Gastrocnemius medialis (tissue), 4 donors: ENCODE measurements around the gene TRAPPC5. TPM values are rescaled to one million over a fixed set of nuclear protein-coding genes. Genes with fewer than 3 reads are reported as not detected.

Experiments used
- ATAC-seq, 2 donors: fragments of 150-250 bp; one replicate each; pipeline ENCODE4 v1.9.1; 2016
- DNase-seq, 2 donors: peaks; one replicate each; pipeline ENCODE4 v3.0.0-alpha.2; 2019
- H3K27ac ChIP-seq, 4 donors: fragments of 200-600 bp; sonication (generic); 1 replicate in 1 of 4; 2 replicates in 3 of 4; pipeline ENCODE4 v1.5.1; 2016 to 2018; ENCODE audit warnings: mild to moderate bottlenecking in 2 of 4, moderate library complexity in 1 of 4
- H3K27me3 ChIP-seq, 3 donors: fragments of 200-600 bp; sonication (generic) in 2 of 3; 1 replicate in 1 of 3; 2 replicates in 2 of 3; pipeline versions ENCODE4 v1.5.1 to v1.6.0; 2016 to 2019; ENCODE audit warnings: mild to moderate bottlenecking in 1 of 3, moderate library complexity in 1 of 3
- H3K36me3 ChIP-seq, 2 donors: fragments of 200-600 bp; sonication (generic) in 1 of 2; one replicate each; pipeline ENCODE4 v1.5.1; 2017 to 2018
- H3K4me1 ChIP-seq, 2 donors: fragments of 200-600 bp; sonication (generic) in 1 of 2; one replicate each; pipeline ENCODE4 v1.5.1; 2016 to 2017; ENCODE audit warnings: mild to moderate bottlenecking in 2 of 2
- H3K4me3 ChIP-seq, 4 donors: fragments of 200-600 bp; sonication (generic) in 3 of 4; 1 replicate in 1 of 4; 2 replicates in 3 of 4; pipeline ENCODE4 v1.5.1; 2016 to 2019; ENCODE audit warnings: mild to moderate bottlenecking in 2 of 4
- H3K9me3 ChIP-seq, 3 donors: fragments of 200-600 bp; sonication (generic) in 2 of 3; 1 replicate in 1 of 3; 2 replicates in 2 of 3; pipeline ENCODE4 v1.5.1; 2016 to 2019
- POLR2A ChIP-seq, 2 donors: fragments of 450-650 bp; IDR thresholded peaks; one replicate each; pipeline ENCODE4 v1.6.1; 2017; ENCODE audit warnings: antibody characterized with exemption in 2 of 2, mild to moderate bottlenecking in 2 of 2, moderate library complexity in 2 of 2
- in situ Hi-C, 4 donors: fragments of 200-750 bp; cut with MboI; loops; one replicate each; pipeline versions ENCODE4 v1.15.0 to v1.8.0; 2017; ENCODE audit warnings: low sequenced_read_pairs in 4 of 4
- intact Hi-C: fragments of 100-400 bp; cut with DNase I; formaldehyde crosslinking; loops from one replicate; pipeline ENCODE4 v1.15.1; 2023; ENCODE audit warnings: low total_unique reads
- total RNA-seq, 4 donors: library from RNA; depleted of rRNA; stranded (reverse); fragments of >200 nt; gene quantifications; one replicate each; pipeline versions ENCODE4 v1.1.0 to v1.2.3, GENCODE V29; 2016
- TF ChIP-seq, protein P1 (sequence below), 5 experiments: fragments of 450-650 bp in 3 of 5; fragments of 200-600 bp in 2 of 5; sonication (generic) in 2 of 5; IDR thresholded peaks in 4 of 5; conservative IDR thresholded peaks in 1 of 5; 1 replicate in 4 of 5; 2 replicates in 1 of 5; pipeline ENCODE4 v1.5.1; 2016 to 2019; ENCODE audit warnings: antibody characterized with exemption in 5 of 5, mild to moderate bottlenecking in 3 of 5, moderate library complexity in 3 of 5

The TRAPPC5 gene
- total RNA-seq, 4 donors from 2014 or later: 109 to 146 (median 126) TPM

DNA sequence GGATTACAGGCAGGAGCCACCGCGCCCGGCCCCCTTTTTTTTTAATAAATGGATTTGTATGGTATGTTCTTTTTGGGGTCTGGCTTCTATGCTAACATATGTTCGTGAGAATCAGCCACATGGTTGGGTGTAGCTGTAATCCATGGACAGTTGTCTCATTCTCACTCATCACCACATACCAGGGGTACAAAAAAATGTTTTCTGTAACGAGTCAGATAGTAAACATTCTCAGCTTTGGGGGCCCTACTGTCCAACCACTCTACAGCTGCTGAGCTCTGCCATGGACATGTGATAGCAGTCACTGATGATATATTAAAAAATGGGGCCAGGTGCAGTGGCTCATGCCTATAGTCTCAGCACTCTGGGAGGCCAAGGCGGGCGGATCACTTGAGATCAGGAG, 16.9 kb upstream of the TRAPPC5 start:
- Histone ChIP-seq H3K4me1 (no peaks in the 10 kb centered on the region), H3K27me3 (peaks cover 0 to 7% (median 5%) of the 10 kb centered on the region in 3 donors), H3K27ac (no peak overlapping the region), H3K36me3 (no peaks in the 10 kb centered on the region), H3K4me3 (no peak overlapping the region), H3K9me3 (no peaks in the 10 kb centered on the region)
- ATAC-seq: no peak
- in situ Hi-C loops: no loop called here
- TF ChIP-seq POLR2A (IDR thresholded peaks at IDR 0.05): no peak
- TF ChIP-seq, protein P1, sequence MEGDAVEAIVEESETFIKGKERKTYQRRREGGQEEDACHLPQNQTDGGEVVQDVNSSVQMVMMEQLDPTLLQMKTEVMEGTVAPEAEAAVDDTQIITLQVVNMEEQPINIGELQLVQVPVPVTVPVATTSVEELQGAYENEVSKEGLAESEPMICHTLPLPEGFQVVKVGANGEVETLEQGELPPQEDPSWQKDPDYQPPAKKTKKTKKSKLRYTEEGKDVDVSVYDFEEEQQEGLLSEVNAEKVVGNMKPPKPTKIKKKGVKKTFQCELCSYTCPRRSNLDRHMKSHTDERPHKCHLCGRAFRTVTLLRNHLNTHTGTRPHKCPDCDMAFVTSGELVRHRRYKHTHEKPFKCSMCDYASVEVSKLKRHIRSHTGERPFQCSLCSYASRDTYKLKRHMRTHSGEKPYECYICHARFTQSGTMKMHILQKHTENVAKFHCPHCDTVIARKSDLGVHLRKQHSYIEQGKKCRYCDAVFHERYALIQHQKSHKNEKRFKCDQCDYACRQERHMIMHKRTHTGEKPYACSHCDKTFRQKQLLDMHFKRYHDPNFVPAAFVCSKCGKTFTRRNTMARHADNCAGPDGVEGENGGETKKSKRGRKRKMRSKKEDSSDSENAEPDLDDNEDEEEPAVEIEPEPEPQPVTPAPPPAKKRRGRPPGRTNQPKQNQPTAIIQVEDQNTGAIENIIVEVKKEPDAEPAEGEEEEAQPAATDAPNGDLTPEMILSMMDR (IDR thresholded peaks at IDR 0.05 in 4 of 5, conservative IDR thresholded peaks at IDR 0.05 in 1 of 5): no peak
- intact Hi-C loops: no loop called here
- no peak for DNase-seq

DNA sequence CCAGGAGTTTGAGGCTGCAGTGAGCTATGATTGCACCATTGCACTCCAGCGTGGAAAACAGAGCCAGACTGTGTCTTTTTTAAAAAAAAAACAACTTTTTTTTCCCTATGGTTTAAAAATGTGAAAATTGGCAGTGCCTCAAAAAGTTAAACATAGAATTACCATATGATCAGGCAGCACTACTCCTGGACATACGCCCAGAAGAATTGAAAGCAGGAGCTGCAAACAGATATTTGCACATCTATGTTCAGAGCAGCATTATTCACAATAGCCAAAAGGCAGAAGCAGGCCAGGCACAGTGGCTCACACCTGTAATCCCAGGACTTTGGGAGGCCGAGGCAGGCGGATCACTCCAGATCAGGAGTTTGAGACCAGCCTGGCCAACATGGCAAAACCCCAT, 15.6 kb upstream of the TRAPPC5 start:
- DNase-seq (no peak), ATAC-seq (no peak)
- no peak for TF ChIP-seq POLR2A (IDR thresholded peaks at IDR 0.05)
- TF ChIP-seq, protein P1 (IDR thresholded peaks at IDR 0.05 in 4 of 5, conservative IDR thresholded peaks at IDR 0.05 in 1 of 5): no peak
- in situ Hi-C loops: no loop called here
- Histone ChIP-seq H3K9me3 (no peaks in the 10 kb centered on the region), H3K36me3 (no peaks in the 10 kb centered on the region), H3K4me1 (no peaks in the 10 kb centered on the region), H3K4me3 (no peak overlapping the region), H3K27ac (no peak overlapping the region), H3K27me3 (peaks cover 0 to 7% (median 5%) of the 10 kb centered on the region in 3 donors)
- intact Hi-C loops: no loop called here

DNA sequence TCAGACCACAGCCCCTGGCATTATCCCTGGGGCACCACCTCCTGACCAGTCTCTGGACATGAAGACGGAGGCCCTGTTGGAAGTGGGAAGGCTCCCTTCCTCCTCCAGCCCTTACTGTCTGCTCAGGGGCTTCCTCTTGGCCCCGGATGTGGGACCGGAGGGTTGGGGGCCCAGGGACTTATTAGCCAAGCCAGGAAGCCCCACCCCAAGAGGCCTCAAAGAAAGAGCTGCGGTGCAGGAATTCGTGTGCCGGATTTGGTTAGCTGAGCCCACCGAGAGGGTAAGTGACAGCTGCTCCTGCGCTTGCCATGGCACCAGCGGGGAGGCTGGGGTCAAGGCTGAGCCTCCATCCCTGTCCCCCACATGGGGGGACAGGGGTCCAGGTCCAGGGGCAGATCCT, 11.8 kb upstream of the TRAPPC5 start, which contains the start of gene RETN:
TSS of gene RETN (plus strand) at position 208 of the 400 bp plus-strand sequence. CDS start 278 bp downstream, outside the sequence.
- Histone ChIP-seq H3K4me1 (no peaks in the 10 kb centered on the region), H3K36me3 (no peaks in the 10 kb centered on the region), H3K27me3 (peaks cover 10 to 28% (median 13%) of the 10 kb centered on the region in 3 donors), H3K4me3 (no peak within 1 kb of the TSS), H3K27ac (no peak within 1 kb of the TSS), H3K9me3 (no peaks in the 10 kb centered on the region)
- ATAC-seq: no peak
- intact Hi-C loops: no loop called here
- DNase-seq: no peak
- in situ Hi-C loops: no loop called here
- TF ChIP-seq, protein P1 (IDR thresholded peaks at IDR 0.05 in 4 of 5, conservative IDR thresholded peaks at IDR 0.05 in 1 of 5): no peak
- TF ChIP-seq POLR2A (IDR thresholded peaks at IDR 0.05): no peak

DNA sequence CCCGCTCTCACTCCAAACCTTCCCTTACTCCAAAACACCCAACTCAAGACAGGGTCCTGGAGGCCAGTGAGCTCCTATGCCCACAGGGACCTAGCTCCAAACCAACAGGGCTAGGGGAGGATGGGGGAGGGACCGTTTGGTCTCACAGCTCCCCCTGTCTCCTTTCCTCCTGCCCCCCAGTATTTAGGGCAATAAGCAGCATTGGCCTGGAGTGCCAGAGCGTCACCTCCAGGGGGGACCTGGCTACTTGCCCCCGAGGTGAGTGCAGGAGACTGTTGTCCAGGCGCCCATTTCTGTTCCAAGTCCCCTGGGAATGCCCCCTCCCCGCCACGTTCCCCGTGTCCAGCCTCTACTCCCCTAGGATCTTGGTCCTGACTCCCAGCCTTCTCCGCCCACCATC, 11.0 kb upstream of the TRAPPC5 start:
- intact Hi-C loops: no loop called here

More for the DNA sequence above, 11.0 kb upstream of the TRAPPC5 start:
- Histone ChIP-seq H3K4me1 (no peaks in the 10 kb centered on the region), H3K9me3 (no peaks in the 10 kb centered on the region), H3K36me3 (no peaks in the 10 kb centered on the region), H3K4me3 (no peak overlapping the region), H3K27me3 (peaks cover 7 to 27% (median 13%) of the 10 kb centered on the region in 3 donors), H3K27ac (no peak overlapping the region)
- DNase-seq: no peak
- ATAC-seq: no peak
- TF ChIP-seq, protein P1 (IDR thresholded peaks at IDR 0.05 in 4 of 5, conservative IDR thresholded peaks at IDR 0.05 in 1 of 5): no peak
- TF ChIP-seq POLR2A (IDR thresholded peaks at IDR 0.05): no peak
- in situ Hi-C loops: loop anchor here in 1 of 4 donors (10.0 kb wide), 1 partner anchor 105 kb away; no protein-coding TSS in a partner anchor
